GM12875 (cell line): Measurements from ENCODE around the gene NFYC.

ENCODE experiments used
- H3K4me3 ChIP-seq: one replicate; pipeline ENCODE4 v1.5.1; 2011; ENCODE audit warnings: low read depth, low read length, control low read depth
- TF ChIP-seq, protein P1 (sequence below): IDR thresholded peaks from 2 replicates; pipeline ENCODE4 v1.5.1; 2011; ENCODE audit warnings: low read depth, mild to moderate bottlenecking, control low read depth, inconsistent platforms, low read length, moderate library complexity, borderline replicate concordance; ENCODE audit not compliant: insufficient read depth

Gene NFYC

DNA sequence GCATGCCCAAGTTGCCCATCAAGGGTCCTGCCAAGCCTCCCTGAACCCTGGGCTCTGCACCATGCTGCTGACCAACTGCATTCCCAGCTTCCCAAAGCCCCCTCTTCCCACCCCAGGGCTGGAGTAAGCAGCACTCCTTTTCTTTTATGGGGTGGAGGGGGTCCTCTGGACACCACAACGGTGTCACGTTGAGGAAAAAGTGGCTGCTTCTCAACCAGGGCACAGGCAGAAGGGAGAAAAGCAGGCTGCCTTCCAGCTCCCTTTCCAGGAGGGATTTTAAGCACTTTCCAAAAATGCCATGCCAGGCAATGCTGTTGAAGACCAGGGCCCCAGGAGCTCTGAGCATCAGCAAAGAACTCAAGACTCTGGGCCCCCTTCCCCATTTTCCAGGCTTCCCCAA, 26.7 kb upstream of the NFYC start:
- TF ChIP-seq, protein P1, sequence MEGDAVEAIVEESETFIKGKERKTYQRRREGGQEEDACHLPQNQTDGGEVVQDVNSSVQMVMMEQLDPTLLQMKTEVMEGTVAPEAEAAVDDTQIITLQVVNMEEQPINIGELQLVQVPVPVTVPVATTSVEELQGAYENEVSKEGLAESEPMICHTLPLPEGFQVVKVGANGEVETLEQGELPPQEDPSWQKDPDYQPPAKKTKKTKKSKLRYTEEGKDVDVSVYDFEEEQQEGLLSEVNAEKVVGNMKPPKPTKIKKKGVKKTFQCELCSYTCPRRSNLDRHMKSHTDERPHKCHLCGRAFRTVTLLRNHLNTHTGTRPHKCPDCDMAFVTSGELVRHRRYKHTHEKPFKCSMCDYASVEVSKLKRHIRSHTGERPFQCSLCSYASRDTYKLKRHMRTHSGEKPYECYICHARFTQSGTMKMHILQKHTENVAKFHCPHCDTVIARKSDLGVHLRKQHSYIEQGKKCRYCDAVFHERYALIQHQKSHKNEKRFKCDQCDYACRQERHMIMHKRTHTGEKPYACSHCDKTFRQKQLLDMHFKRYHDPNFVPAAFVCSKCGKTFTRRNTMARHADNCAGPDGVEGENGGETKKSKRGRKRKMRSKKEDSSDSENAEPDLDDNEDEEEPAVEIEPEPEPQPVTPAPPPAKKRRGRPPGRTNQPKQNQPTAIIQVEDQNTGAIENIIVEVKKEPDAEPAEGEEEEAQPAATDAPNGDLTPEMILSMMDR = no peak
- no peak overlapping the region for H3K4me3 ChIP-seq

DNA sequence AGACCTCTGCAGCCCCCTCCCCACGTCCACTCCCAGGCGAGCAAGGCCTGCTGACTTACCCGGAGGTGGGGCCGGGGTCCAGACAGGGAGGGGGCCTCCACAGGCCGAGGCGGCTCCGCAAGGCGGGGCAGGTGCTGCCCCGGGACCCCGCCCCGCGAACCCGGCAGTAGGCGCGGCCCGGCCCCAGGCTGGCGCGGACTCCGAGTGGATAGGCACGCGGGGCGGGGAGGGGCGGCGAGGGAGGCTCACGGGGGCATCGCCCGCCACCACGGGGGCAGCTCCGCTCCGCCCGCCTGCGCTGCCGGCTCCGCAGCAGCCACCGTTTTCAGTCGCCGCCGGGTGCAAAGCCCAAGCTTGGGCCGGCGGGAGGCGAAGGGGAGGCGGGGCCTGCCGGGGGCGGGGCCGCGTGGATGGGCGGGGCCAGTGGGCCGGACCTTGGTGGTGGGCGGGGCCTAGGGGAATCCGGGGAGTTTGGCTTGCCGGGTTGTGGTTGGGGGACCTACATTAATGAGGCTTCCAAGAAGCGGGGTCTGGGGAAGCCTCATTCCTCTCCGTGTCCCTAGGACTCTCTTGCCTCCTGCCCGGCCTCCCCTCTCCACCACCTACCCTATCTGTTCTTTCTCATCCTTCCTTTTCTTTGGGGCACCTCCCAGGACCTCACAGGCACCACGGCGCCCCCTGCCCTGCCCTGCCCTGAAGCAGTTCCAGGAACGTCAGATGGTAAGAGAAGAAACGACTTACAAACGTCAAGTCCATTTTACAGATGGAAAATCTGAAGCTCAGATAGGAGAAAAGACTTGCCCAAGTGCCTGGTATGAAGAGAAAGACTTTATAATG, 26.0 kb upstream of the NFYC start, which contains the start of gene RIMS3:
Gene RIMS3 (minus strand): TSS at position 348 of the 837 bp plus-strand sequence. CDS start 23,757 bp downstream, outside the sequence.
- peak within 1 kb of the TSS; percentile 52 for H3K4me3 ChIP-seq
- TF ChIP-seq, protein P1 = peak; percentile 10; the same call in 1 of the 2 replicates

GRCh38 chr1:40668769-40669525, 22.6 kb upstream of the NFYC start:
- TF ChIP-seq, protein P1 = peak; percentile 90
- H3K4me3 ChIP-seq = peak overlapping the region; percentile 27

DNA sequence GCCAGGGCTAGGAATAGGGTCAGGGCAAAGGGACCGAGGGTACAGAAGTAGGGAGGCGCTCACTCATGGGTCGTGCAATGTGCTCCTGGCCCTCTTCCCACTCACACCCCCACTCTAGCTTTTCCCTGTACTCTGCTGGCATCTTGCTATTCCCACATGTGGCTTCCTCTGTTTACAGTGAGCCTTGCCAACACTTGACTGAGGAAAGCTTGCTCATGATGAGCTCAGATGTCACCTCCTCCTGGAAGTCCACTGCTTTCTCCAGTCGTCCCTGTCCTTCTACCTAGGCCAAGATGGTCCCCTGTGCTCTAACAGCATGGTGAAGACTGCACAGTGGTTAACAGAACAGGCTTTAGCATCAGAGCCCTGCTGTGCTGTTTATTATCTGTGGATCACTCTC, 18.1 kb upstream of the NFYC start:
- no peak overlapping the region for H3K4me3 ChIP-seq
- TF ChIP-seq, protein P1 = no peak

DNA sequence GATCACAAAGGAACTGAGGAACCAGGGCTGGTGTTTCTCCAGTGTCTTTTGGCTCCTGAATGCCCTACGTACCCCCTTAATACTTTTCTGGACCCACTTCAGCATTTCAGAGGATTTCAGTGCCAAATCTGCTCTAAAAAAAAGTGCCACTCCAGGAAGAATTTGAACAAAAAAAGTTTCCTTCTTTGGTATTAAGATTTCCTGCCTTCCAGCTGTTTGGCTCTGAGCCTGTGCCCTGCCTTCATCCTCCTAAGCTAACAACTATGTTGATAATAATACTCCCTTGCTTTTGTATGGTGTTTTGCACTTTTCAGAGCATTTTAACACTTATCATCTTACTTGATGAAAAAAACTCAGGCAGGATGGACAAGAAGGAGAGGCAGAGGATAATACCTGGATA, 15.0 kb upstream of the NFYC start:
- no peak overlapping the region for H3K4me3 ChIP-seq
- TF ChIP-seq, protein P1 = no peak

- H3K4me3 ChIP-seq = no peak overlapping the region
- TF ChIP-seq, protein P1 = no peak
Measured at GRCh38 chr1:40679165-40679953, 12.1 kb upstream of the NFYC start.
